GM10248 (cell line): ENCODE measurements around the gene B3GALT4.
A peak's percentile ranks its signal among the peaks of the same experiment; 100 is the strongest.

ENCODE experiments used
- CTCF ChIA-PET: fragments of 300-600 bp; sonication (Branson Sonifier 250); formaldehyde crosslinking; extraction: SDS; loops from one replicate; lab custom pipeline; 2021; ENCODE audit warnings: antibody characterized with exemption; lab: Yijun Ruan, JAX
- POLR2A ChIA-PET: fragments of 350-650 bp; sonication (Branson Sonifier 250); formaldehyde crosslinking; extraction: SDS; loops from one replicate; lab custom pipeline; 2020; ENCODE audit warnings: antibody characterized with exemption; lab: Yijun Ruan, JAX
- DNase-seq: peaks from one replicate; pipeline ENCODE4 v3.0.0; 2012; ENCODE audit errors: extremely low spot score
- TF ChIP-seq, protein P1 (sequence below): IDR thresholded peaks from 2 replicates; pipeline ENCODE4 v1.5.1; 2012; ENCODE audit warnings: mild to moderate bottlenecking, low read depth; ENCODE audit errors: extremely low read depth, missing control alignments, control extremely low read depth

Gene B3GALT4

DNA sequence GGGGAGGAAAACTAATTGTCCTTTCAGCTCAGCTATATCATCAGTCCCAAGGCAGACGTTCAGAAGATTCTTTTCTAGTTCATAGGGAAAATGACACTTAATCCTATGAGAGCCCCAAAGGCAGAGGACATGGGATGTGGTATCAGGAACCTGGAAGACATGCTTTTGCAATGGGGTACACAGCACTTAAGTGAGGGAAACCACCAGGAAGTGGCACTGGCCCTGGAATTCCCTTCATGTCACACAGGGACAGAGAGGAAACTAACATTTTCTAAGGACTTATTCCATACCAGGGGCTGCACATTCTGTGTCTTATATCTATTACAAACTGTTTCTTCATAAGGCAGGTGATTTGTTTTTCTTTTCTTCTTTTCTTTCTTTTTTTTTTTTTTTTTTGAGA lies 33.4 kb upstream of the B3GALT4 start:
- TF ChIP-seq, protein P1, sequence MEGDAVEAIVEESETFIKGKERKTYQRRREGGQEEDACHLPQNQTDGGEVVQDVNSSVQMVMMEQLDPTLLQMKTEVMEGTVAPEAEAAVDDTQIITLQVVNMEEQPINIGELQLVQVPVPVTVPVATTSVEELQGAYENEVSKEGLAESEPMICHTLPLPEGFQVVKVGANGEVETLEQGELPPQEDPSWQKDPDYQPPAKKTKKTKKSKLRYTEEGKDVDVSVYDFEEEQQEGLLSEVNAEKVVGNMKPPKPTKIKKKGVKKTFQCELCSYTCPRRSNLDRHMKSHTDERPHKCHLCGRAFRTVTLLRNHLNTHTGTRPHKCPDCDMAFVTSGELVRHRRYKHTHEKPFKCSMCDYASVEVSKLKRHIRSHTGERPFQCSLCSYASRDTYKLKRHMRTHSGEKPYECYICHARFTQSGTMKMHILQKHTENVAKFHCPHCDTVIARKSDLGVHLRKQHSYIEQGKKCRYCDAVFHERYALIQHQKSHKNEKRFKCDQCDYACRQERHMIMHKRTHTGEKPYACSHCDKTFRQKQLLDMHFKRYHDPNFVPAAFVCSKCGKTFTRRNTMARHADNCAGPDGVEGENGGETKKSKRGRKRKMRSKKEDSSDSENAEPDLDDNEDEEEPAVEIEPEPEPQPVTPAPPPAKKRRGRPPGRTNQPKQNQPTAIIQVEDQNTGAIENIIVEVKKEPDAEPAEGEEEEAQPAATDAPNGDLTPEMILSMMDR = no peak

GRCh38 chr6:33247977-33248642 lies 28.8 kb upstream of the B3GALT4 start:
- CTCF ChIA-PET = interaction anchor here (0.6 to 7.7 kb wide), 64 partner anchors 9 to 403 kb away, joined by 3 to 82 read pairs (median 4); partner anchors contain the start of genes B3GALT4, CUTA, HSD17B8 and PFDN6
- TF ChIP-seq, protein P1 = peak; percentile 91
- POLR2A ChIA-PET = interaction anchor here (0.6 to 2.2 kb wide), 9 partner anchors 24 to 1277 kb away, joined by 3 to 10 read pairs (median 3); partner anchors contain the start of genes RPS18 and VPS52
- peak; percentile 80 for DNase-seq

More for the DNA sequence above, 33.4 kb upstream of the B3GALT4 start:
- CTCF ChIA-PET = interaction anchor here (0.9 kb wide), 1 partner anchor 129 kb away, joined by 4 read pairs; no protein-coding TSS in a partner anchor
- no peak for DNase-seq
- POLR2A ChIA-PET = interaction anchor here (0.7 kb wide), 1 partner anchor 85 kb away, joined by 3 read pairs; no protein-coding TSS in a partner anchor

DNA sequence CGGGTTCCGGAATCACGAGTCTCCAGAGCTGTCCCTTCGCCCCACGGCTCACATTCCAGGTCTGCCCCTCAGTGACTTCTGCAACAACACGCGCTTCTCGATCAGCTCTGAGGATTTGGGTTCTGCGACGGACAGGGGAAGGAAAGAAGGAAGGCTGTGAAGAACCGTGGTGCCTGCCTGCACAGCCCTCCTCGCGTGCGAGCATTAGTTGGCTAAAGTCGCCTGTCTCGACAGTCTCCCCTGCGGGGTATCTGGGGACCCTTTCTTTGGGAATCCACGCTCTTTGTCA lies 28.3 kb upstream of the B3GALT4 start:
- CTCF ChIA-PET = interaction anchor here (0.7 to 7.7 kb wide), 59 partner anchors 9 to 403 kb away, joined by 3 to 82 read pairs (median 5); partner anchors contain the start of genes B3GALT4, CUTA, HSD17B8 and PFDN6
- TF ChIP-seq, protein P1 = no peak
- POLR2A ChIA-PET = interaction anchor here (0.5 to 2.2 kb wide), 6 partner anchors 23 to 810 kb away, joined by 3 to 10 read pairs (median 6); partner anchors contain the start of genes RPS18 and VPS52
- DNase-seq = no peak

- CTCF ChIA-PET = interaction anchor here (0.7 to 7.7 kb wide), 54 partner anchors 8 to 411 kb away, joined by 3 to 82 read pairs (median 5); partner anchors contain the start of genes B3GALT4, CUTA, HSD17B8 and PFDN6
Measured at GRCh38 chr6:33248932-33249731, 27.8 kb upstream of the B3GALT4 start.

GRCh38 chr6:33249732-33250630 lies 26.9 kb upstream of the B3GALT4 start:
- TF ChIP-seq, protein P1 = no peak
- CTCF ChIA-PET = interaction anchor here (0.6 to 7.7 kb wide), 28 partner anchors 7 to 412 kb away, joined by 3 to 82 read pairs (median 10); partner anchors contain the start of genes HSD17B8, PFDN6, RPS18 and TAP2
- POLR2A ChIA-PET = interaction anchor here (0.5 to 2.1 kb wide), 3 partner anchors 22 to 386 kb away, joined by 5 to 10 read pairs (median 6); partner anchors contain the start of genes RPS18 and VPS52
- no peak for DNase-seq

More at GRCh38 chr6:33248932-33249731, 27.8 kb upstream of the B3GALT4 start:
- POLR2A ChIA-PET = interaction anchor here (0.5 to 2.1 kb wide), 6 partner anchors 14 to 810 kb away, joined by 4 to 12 read pairs (median 6); partner anchors contain the start of genes RPS18 and VPS52
- peak; percentile 95 for DNase-seq
- TF ChIP-seq, protein P1 = no peak
